GM10266 (cell line): ENCODE data around the gene HACE1.

Source experiments
- DNase-seq: peaks from one replicate; pipeline ENCODE4 v3.0.0; 2012; ENCODE audit errors: extremely low spot score
- CTCF ChIP-seq: IDR thresholded peaks from 2 replicates; pipeline ENCODE4 v1.5.1; 2012; ENCODE audit warnings: mild to moderate bottlenecking, low read depth; ENCODE audit not compliant: control insufficient read depth, insufficient read depth; ENCODE audit errors: missing control alignments

HACE1 gene

GRCh38 chr6:104698979-104699378 lies 160.7 kb downstream of the HACE1 start:
- TF ChIP-seq CTCF: no peak
- DNase-seq: no peak

- no peak for TF ChIP-seq CTCF
- DNase-seq: no peak
Observed at GRCh38 chr6:104692008-104692407, 167.7 kb downstream of the HACE1 start.

- DNase-seq: no peak
- TF ChIP-seq CTCF: no peak
Observed at GRCh38 chr6:104689551-104690205, 170.0 kb downstream of the HACE1 start.

- no peak for TF ChIP-seq CTCF
- no peak for DNase-seq
Observed at GRCh38 chr6:104688283-104688969, 171.3 kb downstream of the HACE1 start.

GRCh38 chr6:104686550-104687175 lies 173.1 kb downstream of the HACE1 start:
- TF ChIP-seq CTCF: no peak
- no peak for DNase-seq

- no peak for DNase-seq
- TF ChIP-seq CTCF: no peak
Observed at GRCh38 chr6:104685871-104686549, 173.7 kb downstream of the HACE1 start.
